Measurements from ENCODE around the gene MIER2.
"Not testable (repeated sequence)": the region's sequence is repeated elsewhere in the genome, so short reads cannot be mapped to it uniquely, and the experiment has no call there.

MIER2 gene

GRCh38 chr19:283395-283794 is 61.2 kb downstream of the MIER2 start:
- DNase-seq (ENCODE audit: low read depth in 3 of 3) = no peak

DNA sequence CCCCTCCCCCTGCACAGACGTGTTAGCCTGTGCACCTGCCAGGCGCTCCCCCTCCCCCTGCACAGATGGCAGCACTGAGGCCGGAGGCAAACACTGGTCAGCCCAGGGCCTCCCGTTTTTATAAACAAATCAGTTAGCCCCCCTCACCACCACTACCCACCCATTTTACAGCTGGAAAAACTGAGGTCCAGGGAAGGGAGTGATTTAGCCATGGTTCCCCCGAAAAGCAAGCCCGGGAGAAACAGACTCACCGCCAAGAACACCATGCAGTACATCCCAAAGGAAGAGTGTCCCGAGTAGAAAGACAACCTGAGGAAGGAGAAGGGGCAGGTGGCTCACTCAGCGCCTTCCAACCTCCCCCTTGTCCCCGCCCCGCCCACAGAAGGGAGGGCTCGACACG is 62.1 kb downstream of the MIER2 start:
- DNase-seq (ENCODE audit: low read depth in 3 of 3) = no peak

- DNase-seq (ENCODE audit: low read depth in 3 of 3) = no peak
These were observed 62.6 kb downstream of the MIER2 start for GRCh38 chr19:281992-282391.

DNA sequence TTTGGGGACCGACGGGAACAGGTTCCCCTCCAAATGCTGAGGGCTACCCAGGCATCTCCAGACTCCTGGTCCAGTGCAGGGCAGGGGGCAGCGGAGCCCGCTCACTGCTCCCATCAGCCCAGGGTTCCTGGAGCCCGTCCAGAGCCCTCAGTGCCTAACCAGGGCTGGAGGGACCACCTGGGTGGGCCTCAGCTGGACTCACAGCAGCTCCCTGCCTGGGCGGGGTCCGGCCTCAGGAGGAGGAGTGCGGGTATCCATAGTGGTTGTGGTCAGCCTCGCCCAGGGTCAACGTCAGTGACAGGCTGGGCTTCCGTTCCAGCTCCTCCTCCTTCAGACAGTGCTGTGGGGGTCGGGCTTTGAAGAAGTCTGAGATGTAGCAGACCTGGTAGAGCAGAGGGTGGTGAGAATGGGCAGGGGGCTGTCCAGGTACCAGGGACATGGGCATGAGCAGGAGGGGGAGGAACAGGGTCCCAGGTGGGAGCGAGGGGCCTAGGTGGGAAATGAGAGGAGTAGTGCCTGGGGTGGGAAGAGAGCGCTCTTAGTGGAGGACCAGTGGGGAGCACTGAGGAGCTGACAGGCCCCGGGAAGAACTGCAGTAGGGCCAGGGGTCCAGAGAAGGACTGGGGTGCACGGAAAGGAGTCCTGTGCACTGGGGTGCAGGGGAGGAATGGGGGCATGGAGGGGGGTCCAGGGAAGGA is 63.3 kb downstream of the MIER2 start:
- no peak for DNase-seq (ENCODE audit: low read depth in 3 of 3)

- no peak for DNase-seq (ENCODE audit: low read depth in 3 of 3)
These were observed 64.0 kb downstream of the MIER2 start for GRCh38 chr19:280541-281009.

GRCh38 chr19:279656-280055 is 64.9 kb downstream of the MIER2 start:
- DNase-seq (ENCODE audit: low read depth in 3 of 3) = no peak

- DNase-seq (ENCODE audit: low read depth in 3 of 3) = no peak
These were observed 65.4 kb downstream of the MIER2 start for GRCh38 chr19:279231-279630.

GRCh38 chr19:277581-278165 is 66.9 kb downstream of the MIER2 start:
- no peak for DNase-seq (ENCODE audit: low read depth in 3 of 3)

DNA sequence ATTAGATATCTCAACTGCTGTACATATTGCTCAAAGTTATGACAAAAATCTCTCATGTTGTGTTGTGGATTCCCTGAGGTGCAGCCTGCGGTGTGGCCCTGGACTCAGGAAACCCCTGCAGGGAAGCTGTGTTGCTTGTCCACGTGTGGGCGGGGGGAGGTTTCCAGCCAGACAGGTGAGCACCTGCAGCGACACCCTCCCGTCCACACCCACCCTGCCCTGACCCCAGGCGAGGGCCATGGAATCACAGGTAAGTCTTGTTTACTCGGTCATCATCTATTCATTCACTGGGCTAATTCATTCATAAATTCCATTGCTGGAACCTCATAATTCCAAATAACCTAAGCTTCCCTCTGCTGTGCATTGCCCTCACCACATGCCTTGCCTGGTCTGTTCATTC is 67.5 kb downstream of the MIER2 start:
- no peak for DNase-seq (ENCODE audit: low read depth in 3 of 3)

DNA sequence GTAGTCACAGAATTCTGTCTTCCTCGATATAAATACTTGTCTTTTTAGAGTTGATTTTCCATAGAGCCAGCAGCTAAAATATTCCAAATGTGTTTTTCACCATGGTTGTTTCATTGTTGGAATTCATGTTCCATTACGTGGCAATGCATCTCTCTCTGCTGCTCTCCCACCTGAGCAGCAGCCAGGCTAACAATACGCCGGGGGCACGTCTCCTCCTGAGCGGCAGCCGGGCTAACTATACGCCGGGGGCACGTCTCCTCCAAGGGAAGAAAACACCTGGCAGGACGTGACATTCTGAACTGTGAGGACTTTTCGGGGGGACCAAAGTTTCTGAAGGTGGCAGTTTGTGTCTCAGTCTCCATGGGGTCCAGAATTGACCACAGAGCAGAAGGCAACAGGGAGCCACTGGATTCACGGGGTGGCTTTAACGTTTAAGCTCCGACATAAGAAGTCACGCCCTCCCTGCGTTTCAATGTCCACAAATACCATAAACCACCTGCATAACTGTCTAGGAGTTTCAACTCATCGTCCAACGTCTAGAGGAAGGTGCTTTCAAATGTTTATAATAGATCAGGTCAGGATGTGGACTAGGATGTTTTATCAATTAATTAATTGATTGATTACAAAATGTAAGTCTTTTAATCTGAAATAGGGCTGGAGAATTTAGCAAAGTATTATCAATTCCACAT is 68.5 kb downstream of the MIER2 start:
- DNase-seq (ENCODE audit: low read depth in 3 of 3) = no peak

DNA sequence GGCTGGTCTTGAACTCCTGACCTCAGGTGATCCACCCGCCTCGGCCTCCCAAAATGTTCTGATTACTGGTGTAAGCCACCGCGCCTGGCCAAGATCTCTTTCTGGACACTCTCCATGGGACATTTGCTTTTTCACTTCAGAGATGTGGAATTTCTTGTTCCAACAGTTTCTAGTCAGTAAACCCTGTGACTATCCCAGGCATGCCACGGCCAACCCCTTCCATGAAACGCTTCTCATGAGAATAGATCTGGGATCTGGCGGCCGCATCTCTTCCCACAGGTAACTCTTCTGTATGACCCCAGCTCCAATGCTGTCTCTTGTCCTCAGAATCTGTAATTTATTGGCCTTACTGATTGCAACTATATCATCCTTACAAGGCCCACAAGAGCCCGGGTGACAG is 69.6 kb downstream of the MIER2 start:
- no peak for DNase-seq (ENCODE audit: low read depth in 3 of 3)

- no peak for DNase-seq (ENCODE audit: low read depth in 3 of 3)
These were observed 71.2 kb downstream of the MIER2 start for GRCh38 chr19:273393-273792.

DNA sequence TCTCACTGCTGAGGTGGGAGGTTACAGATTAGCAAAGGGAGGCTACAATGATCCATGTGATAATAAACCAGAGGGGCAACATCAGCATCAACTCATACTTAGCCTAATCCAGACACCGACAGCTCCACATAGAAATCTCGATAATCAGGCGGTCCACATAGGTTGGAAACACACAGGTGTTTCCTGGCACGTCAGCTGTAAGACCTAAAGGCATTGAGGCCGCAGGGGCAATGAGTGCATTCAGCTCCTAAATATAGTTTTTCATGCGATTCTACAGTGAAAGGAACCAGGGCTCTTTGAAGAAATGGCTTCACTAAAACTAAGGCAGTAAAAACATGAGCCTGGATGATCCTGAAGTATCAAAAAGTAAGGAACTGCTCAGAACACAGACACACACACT is 72.7 kb downstream of the MIER2 start:
- DNase-seq (ENCODE audit: low read depth in 3 of 3) = no peak

DNA sequence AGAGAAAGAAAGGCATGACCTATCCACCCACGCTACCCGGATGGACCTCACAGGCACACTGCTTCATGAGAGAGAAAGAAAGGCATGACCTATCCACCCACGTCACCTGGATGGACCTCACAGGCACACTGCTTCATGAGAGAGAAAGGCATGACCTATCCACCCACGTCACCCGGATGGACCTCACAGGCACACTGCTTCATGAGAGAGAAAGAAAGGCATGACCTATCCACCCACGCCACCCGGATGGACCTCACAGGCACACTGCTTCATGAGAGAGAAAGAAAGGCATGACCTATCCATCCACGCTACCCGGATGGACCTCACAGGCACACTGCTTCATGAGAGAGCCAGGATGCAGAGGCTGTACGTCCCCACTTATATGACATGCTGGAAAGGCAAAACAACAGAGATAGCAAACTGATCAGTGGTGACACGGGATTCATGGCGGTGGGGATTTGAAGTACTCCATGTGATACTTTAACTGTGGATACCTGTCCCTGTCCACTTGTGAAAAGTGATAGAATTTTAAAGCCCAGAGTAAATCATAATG is 73.8 kb downstream of the MIER2 start:
- DNase-seq (ENCODE audit: low read depth in 3 of 3) = not testable (repeated sequence)

DNA sequence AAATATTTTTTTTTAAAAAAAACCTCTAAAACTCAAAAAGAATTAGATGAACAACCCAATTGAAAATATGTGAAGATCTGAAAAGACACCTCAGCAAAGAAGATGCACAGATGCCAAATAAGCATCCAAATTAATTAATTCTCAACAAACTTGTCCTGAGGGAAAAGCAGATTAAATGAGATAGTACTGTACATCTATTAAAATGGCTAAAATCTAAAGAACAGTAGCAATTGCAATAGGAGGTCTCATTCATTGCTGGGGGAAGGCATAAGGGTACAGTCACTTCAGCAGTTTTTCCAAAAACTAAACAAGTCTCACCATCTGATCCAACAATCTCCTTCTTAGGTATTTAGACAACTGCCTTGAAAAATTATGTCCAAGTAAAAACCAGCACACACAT is 75.4 kb downstream of the MIER2 start:
- DNase-seq (ENCODE audit: low read depth in 3 of 3) = no peak

- DNase-seq (ENCODE audit: low read depth in 3 of 3) = no peak
These were observed 82.5 kb downstream of the MIER2 start for GRCh38 chr19:262125-262524.

DNA sequence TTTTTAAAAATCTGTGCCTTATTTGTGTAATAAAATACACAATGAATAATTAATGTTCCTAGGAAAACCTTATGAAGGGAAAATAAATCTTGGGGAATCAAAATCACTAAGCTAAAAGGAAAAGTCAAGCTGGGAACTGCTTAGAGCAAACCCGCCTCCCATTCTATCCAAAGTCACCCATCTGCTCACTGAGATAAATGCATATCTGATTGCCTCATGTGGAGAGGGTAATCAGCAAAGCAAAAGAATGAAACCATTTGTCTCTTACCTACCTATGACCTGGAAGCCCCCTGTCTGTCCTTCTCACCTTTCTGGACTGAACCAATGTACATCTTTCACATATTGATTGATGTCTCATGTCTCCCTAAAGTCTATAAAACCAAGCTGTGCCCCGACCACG is 87.8 kb downstream of the MIER2 start:
- DNase-seq (ENCODE audit: low read depth in 3 of 3) = not testable (repeated sequence)
